GM12891 (cell line): ENCODE measurements around the gene FAM222A.

ENCODE experiments used
- DNase-seq: peaks from one replicate; pipeline ENCODE4 v3.0.0; 2011; ENCODE audit warnings: low spot score; ENCODE audit not compliant: insufficient read length
- FAIRE-seq: peaks from 2 replicates; lab custom pipeline; 2011; peaks lifted over from hg19 to GRCh38; lab: Jason Lieb, UNC
- PAX5 ChIP-seq: IDR thresholded peaks from 2 replicates; pipeline ENCODE4 v1.6.1; 2011; ENCODE audit warnings: low read length, moderate library complexity, mild to moderate bottlenecking; ENCODE audit not compliant: insufficient read depth, severe bottlenecking
- POLR2A ChIP-seq: IDR thresholded peaks from 2 replicates; pipeline ENCODE4 v1.6.1; 2011; ENCODE audit warnings: low read depth, low read length, control low read depth
- POLR2AphosphoS5 ChIP-seq: IDR thresholded peaks from 2 replicates; pipeline ENCODE4 v1.6.1; 2011; ENCODE audit warnings: low read depth, low read length, control low read depth
- POU2F2 ChIP-seq: IDR thresholded peaks from 2 replicates; pipeline ENCODE4 v1.6.1; 2011; ENCODE audit warnings: low read depth, mild to moderate bottlenecking, control low read depth, low read length, moderate library complexity
- SPI1 ChIP-seq: IDR thresholded peaks from 2 replicates; pipeline ENCODE4 v1.6.1; 2011; ENCODE audit warnings: low read depth, low read length, control low read depth
- TAF1 ChIP-seq: IDR thresholded peaks from 2 replicates; pipeline ENCODE4 v1.6.1; 2011; ENCODE audit warnings: low read depth, low read length, control low read depth

Gene FAM222A

DNA sequence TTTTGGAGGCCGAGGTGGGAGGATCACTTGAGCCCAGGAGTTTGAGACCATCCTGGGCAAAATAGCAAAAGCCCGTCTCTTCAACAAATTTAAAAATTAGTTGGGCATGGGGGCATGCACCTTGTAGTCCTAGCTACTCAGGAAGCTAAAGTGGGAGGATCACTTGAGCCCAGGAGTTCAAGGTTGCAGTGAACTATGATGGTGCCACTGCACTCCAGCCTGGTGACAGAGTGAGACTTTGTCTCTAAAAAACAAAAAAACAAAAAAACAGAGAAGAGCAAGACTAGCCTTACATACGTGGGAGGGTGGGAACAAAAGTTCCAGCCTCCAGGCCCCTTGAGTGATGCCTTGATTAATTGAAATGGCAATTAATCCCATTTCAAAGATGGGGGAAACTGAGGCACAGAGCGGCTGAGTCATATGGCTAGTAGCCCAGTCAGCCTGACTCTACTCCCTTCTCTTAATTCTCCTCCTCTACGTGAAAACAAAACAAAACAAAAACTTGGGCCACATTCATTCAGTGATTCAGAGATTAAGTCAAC lies 3.3 kb upstream of the FAM222A start:
- DNase-seq, result no peak
- no peak for FAIRE-seq
- TF ChIP-seq SPI1 (no peak), PAX5 (no peak), TAF1 (no peak), POLR2AphosphoS5 (no peak), POU2F2 (no peak), POLR2A (no peak)

DNA sequence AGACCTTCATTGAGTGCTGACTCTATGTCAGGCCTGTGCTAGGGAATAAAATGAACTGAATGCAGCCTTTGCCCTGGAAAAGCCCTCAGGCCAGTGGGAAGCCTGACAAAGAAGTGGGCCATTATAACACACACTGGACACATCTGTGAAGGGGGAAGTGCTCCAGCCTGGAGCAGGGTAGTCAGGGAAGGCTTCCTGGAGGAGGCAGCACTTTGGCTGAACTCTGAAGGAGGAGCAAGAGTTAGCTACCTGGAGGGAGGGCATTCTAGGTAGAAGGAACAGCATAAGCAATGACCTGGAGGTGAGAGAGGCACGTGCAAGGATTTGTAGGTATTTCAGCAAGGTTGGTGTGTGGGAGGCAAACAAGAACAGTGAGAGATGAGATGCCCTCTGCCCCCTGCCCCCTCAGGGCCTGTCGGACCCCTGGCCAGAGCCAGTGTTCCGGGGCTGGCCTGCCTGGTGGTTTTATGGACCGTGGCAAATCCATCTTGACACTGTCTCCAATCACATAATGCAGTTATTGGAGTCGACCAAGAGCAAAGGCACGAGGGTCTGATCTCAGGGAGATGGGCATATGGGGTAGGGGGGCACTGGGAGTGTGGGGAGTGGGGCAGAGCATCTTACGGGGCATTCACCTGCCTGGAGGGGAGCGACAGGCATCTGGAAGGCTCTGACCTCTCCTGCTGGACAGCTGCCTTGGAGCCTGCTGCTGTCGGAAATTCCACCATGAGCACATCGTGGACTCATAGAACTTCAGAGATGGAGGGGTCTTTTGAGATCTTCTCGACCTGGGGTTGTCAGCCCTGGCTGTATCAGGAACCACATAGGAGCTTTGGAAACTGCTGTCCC lies 2.7 kb upstream of the FAM222A start:
- FAIRE-seq (no peak), DNase-seq (no peak)
- TF ChIP-seq POLR2AphosphoS5, result no peak
- no peak for TF ChIP-seq POLR2A
- no peak for TF ChIP-seq PAX5
- TF ChIP-seq POU2F2, result no peak
- TF ChIP-seq TAF1, result no peak

DNA sequence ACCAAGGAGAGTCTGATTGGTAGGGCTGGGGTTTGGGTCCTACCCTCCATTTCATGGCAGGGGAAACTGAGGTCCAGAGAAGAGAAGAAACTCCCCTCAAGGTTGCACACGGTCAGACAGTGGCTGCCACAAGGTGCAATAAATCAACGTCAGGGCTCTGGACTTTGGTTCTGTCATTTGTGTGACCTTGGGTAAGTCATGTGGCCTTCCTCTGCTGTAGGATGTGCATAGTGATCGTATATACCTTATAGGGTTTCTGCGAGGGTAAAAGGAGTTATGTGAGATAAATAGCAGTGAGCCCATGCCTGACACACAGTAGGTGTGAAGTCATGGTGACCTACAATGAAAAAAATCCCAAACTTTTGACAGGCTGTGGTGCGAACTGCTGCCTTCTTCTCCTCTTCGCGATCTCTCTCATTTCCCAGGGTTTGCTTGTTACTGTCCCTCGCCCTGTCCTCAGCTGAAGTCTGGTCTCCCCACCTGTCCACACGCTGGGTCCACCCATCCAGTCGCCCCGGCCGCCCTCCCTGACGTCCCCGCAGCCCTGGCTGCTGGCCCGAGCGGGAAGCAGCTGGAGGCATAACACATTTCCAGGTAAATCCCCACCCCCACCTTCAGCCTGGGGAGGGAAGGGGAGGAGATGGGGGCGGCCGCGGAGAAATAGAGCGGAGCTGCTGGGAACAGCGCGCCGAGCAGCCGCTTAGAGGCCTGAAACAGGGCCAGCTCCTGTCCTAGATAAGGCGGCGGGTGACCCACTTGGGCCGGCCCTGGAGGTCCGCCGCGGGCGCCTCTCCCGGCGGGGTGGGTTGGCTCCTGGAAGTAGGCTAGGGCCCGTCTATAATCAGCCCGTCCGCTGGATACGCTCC lies 1.8 kb upstream of the FAM222A start:
- FAIRE-seq (no peak), DNase-seq (no peak)
- TF ChIP-seq PAX5 (no peak), SPI1 (no peak), TAF1 (no peak), POU2F2 (no peak), POLR2AphosphoS5 (no peak), POLR2A (no peak)

DNA sequence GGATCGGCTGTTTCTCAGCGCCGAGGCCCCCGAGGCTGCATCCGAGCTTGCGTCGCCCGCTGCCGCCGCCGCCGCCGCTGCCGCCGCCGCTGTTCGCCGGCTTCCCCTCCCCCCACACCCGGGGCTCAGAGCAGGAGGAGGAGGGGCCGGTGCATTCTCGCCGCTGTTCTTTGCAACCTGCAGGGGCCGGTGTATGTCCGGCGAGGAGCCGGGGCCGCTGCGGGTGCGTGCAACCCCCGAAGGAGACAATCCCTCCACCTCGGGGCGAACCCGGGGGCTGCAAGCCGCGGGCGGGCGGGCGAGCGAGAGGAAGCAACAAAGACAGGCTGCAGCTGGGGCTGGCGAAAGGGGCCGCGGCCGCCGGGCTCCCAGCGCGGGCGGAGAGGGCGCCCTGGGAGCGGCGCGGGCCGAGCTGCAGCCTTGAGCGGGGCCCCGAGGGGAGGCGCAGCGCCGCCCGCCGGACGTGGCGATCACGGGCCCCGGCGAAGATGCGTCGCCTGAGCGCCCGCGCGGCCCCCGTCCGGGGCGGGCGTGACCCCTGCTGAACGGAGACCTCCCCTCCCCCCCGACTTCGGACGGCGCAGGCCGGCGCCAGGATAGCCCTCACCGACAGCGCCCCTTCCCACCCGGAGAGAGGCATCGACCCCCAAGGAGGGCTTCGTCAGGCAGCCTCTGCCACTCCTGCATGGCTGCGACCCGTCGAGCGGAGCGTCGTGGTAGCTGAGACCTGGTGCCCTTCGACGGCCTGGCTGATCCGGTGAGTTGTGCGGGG lies 702 bp downstream of the FAM222A start:
- TF ChIP-seq POLR2AphosphoS5 (no peak), POU2F2 (no peak), TAF1 (no peak), SPI1 (no peak), PAX5 (no peak), POLR2A (no peak)
- peak; percentile 59 for DNase-seq
- FAIRE-seq, result no peak

DNA sequence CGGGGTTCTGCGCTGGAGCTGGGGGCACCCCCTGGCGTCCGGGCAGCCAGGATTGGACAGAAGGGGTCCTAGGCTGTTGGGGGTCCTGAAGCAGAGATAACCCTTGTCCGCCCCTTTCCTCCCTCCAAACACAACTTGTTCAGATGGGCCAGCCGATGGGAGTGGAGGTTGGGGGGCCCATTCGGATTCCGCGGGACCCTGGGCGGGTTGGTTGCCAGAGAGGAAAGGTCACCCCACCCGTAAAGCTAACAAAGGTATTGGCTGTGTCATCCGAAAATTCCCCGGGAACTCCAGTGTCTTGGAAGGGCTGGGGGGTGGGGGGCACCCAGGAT lies 1.3 kb downstream of the FAM222A start:
- TF ChIP-seq POU2F2 (no peak), PAX5 (no peak), SPI1 (no peak), POLR2A (no peak), POLR2AphosphoS5 (no peak), TAF1 (no peak)
- FAIRE-seq (no peak), DNase-seq (no peak)

DNA sequence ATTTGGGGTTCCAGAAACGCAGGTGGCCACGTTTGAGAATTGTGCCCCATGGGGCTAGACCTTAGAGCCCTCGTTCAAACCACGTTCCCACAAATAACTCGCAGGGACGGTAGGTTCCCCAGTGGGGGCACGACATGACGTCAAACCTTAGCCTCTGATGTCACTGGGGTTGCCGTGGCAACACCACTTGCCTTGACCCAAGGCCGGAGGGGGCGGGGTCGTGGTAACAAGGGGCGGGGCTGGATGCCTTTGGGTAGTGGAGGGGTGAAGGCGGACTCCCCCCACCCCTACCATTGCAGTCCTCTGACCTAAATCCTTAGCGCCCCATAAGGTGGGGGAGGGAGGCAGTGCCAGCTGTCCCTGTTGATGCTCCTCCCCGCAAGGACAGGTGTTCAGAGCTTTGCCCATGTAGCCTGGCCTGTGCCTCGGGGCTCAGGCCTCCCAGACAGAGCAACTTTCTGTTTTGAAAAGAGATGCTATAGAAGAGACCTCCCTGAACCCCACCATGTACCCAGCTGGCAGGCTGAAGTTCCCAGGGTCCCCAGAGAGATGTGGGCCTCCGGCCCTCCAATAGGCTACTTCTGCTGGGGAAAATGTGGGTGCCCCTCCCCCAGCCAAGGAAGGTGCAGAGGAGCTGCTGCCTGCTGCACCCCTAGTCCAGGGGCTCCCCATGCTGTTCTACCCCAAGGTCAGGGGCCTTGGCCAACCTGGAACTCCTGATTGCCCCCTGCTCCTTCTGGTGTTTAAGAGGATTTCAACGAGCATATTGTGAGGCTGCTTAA lies 1.9 kb downstream of the FAM222A start:
- DNase-seq (no peak), FAIRE-seq (no peak)
- no peak for TF ChIP-seq POU2F2
- no peak for TF ChIP-seq SPI1
- no peak for TF ChIP-seq POLR2AphosphoS5
- TF ChIP-seq POLR2A, result no peak
- no peak for TF ChIP-seq TAF1

DNA sequence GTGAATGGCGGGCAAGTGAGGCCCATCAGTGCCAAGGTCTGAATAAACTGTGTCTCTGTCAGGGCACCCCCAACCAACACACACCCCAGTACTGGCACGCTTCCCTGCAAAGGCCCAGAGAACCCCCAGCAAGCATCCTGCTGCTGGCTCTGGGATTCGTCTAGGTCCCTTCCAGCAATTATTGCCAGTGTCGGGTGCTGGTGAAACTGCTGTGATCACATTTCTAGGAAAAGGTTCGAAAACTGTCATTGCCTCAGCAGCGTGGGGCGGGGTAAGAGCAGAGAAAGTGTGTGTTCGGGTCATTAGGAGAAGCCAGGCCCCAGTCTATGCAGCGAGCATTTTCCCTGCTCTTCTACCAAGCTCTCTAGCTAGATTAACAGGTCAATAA lies 2.5 kb downstream of the FAM222A start:
- TF ChIP-seq SPI1 (no peak), TAF1 (no peak), POLR2A (no peak), PAX5 (no peak), POLR2AphosphoS5 (no peak), POU2F2 (no peak)
- DNase-seq (no peak), FAIRE-seq (no peak)

DNA sequence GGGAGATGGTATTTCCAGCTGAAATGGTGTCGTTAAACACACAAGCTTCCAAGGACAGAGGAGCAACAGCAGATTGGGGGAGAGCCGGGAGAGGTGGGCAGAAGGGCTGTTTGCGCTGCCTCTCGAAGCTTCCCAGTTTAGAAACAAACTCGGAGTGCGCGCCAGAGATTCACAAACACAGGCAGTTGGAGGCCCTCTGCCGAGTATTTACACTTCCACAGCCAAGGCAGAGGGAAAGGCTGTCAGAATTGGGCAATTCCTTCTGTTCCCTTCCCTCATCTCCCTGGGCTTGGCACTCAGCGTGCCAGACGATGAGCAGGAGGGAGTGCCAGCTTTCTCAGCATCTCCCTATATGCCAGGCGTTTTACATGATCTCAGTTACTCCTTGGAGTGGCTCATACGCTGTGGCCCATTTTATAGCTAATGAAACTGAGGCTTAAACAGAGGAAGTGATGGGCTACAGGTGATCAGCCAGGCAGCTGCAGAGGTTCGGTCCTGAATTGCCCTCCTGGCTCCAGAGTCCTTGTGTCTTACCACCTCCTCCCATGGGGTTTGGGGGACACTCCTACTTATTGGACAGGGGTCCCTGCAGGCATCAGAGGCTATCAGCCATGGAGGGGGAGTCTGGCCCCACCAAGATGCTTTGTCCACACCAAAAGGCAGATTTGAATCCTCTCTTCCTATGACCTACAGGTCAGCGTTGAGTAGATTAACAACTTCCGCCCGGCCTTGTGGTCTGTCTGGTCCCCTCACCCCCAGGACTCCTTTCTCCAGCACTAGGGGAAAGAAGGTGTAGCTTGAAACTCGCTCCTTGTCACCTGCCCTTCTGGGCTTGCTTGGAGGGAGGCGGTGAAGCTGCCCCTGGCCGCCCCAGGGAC lies 3.1 kb downstream of the FAM222A start:
- DNase-seq (no peak), FAIRE-seq (no peak)
- TF ChIP-seq TAF1 (no peak), SPI1 (no peak), POU2F2 (no peak), PAX5 (no peak), POLR2A (no peak), POLR2AphosphoS5 (no peak)
